Choroid plexus epithelial cell (primary cell): ENCODE measurements around the gene ARV1.

Experiments
- DNase-seq: peaks from one replicate; pipeline ENCODE4 v3.0.0-alpha.2; 2010; ENCODE audit warnings: low read depth
- H3K4me3 ChIP-seq: 2 replicates; pipeline ENCODE4 v1.5.1; 2011; ENCODE audit warnings: low read depth, mild to moderate bottlenecking, control low read depth, low read length, moderate library complexity
- CTCF ChIP-seq: conservative IDR thresholded peaks from 2 replicates; pipeline ENCODE4 v1.5.1; 2011; ENCODE audit warnings: low read depth, mild to moderate bottlenecking, control low read depth, inconsistent platforms, low read length, moderate library complexity

Gene ARV1

GRCh38 chr1:231032963-231033362 lies 54.1 kb downstream of the ARV1 start:
- TF ChIP-seq CTCF = no peak
- peak; percentile 27 for DNase-seq
- H3K4me3 ChIP-seq = no peak overlapping the region

- TF ChIP-seq CTCF = no peak
- DNase-seq = no peak
- no peak overlapping the region for H3K4me3 ChIP-seq
These were observed 56.9 kb downstream of the ARV1 start for GRCh38 chr1:231035799-231036198.

GRCh38 chr1:231036416-231036815 lies 57.5 kb downstream of the ARV1 start:
- peak; percentile 80 for DNase-seq
- no peak for TF ChIP-seq CTCF
- no peak overlapping the region for H3K4me3 ChIP-seq

- no peak for TF ChIP-seq CTCF
- H3K4me3 ChIP-seq = peak overlapping the region; percentile 32
- peak; percentile 71 for DNase-seq
These were observed 59.0 kb downstream of the ARV1 start for GRCh38 chr1:231037585-231038517.

- TF ChIP-seq CTCF = no peak
- peak; percentile 54 for DNase-seq
- peak overlapping the region; percentile 76 for H3K4me3 ChIP-seq
These were observed 60.5 kb downstream of the ARV1 start for GRCh38 chr1:231039161-231040018.

- TF ChIP-seq CTCF = no peak
These were observed 61.3 kb downstream of the ARV1 start, which contains the start of gene FAM89A for GRCh38 chr1:231040019-231040799. Gene FAM89A, minus strand, starts transcription at chr1:231040254. Its CDS starts 43 bp downstream, at chr1:231040211.

More at GRCh38 chr1:231040019-231040799, 61.3 kb downstream of the ARV1 start, which contains the start of gene FAM89A:
- no peak for DNase-seq
- H3K4me3 ChIP-seq = peak within 1 kb of the TSS; percentile 76
